Neural cell (in vitro differentiated cells): ENCODE measurements around the gene MYLIP. TPM values are rescaled to one million over a fixed set of nuclear protein-coding genes. Genes with fewer than 3 reads are reported as not detected.

Experiments used
- H2AFZ ChIP-seq: fragments of 200-600, 300-800 bp; sonication (generic), shearing (Covaris generic); 2 replicates; pipeline ENCODE4 v1.6.0; 2014; ENCODE audit warnings: low read depth, mild to moderate bottlenecking, antibody characterized with exemption, low read length, moderate library complexity
- H3F3A ChIP-seq: fragments of 200-600 bp; shearing (Covaris generic); 2 replicates; pipeline ENCODE4 v1.6.1; 2016; ENCODE audit warnings: mild to moderate bottlenecking, moderate library complexity, mixed read lengths, antibody characterized with exemption, low read length; ENCODE audit not compliant: insufficient read depth, poor library complexity, severe bottlenecking
- H3K27ac ChIP-seq: fragments of 200-600, 300-800 bp; sonication (generic), shearing (Covaris generic); 2 replicates; pipeline ENCODE4 v1.5.1; 2014; ENCODE audit warnings: mild to moderate bottlenecking, low read length, moderate library complexity
- H3K27me3 ChIP-seq: fragments of 300-800, 200-600 bp; sonication (generic), shearing (Covaris generic); 2 replicates; pipeline ENCODE4 v1.6.0; 2014; ENCODE audit warnings: mild to moderate bottlenecking, low read depth, low read length, moderate library complexity; ENCODE audit not compliant: insufficient read depth
- H3K36me3 ChIP-seq: fragments of 300-800, 200-600 bp; sonication (generic), shearing (Covaris generic); 2 replicates; pipeline ENCODE4 v1.5.1; 2014; ENCODE audit warnings: mild to moderate bottlenecking, antibody characterized with exemption, low read length, moderate library complexity; ENCODE audit not compliant: insufficient read depth
- H3K4me2 ChIP-seq: fragments of 300-800, 200-600 bp; sonication (generic), shearing (Covaris generic); 2 replicates; pipeline ENCODE4 v1.6.0; 2014; ENCODE audit warnings: mild to moderate bottlenecking, low read length
- H3K4me3 ChIP-seq: fragments of 300-800, 200-600 bp; sonication (generic), shearing (Covaris generic); 2 replicates; pipeline ENCODE4 v1.5.1; 2014; ENCODE audit warnings: mild to moderate bottlenecking, low read length, moderate library complexity
- H3K79me2 ChIP-seq: fragments of 200-600 bp; shearing (Covaris generic); replicated peaks from 2 replicates; pipeline ENCODE4 v1.6.0; 2014; ENCODE audit warnings: mild to moderate bottlenecking, low read length, moderate library complexity; ENCODE audit not compliant: insufficient read depth
- H3K9ac ChIP-seq: fragments of 300-800, 200-600 bp; sonication (generic), shearing (Covaris generic); 2 replicates; pipeline ENCODE4 v1.6.1; 2016; ENCODE audit warnings: mild to moderate bottlenecking, low read length, mixed read lengths
- H3K9me2 ChIP-seq: fragments of 200-600 bp; shearing (Covaris generic); 2 replicates; pipeline ENCODE4 v1.6.1; 2016; ENCODE audit warnings: mild to moderate bottlenecking, low read length, mixed read lengths; ENCODE audit not compliant: insufficient read depth
- H3K9me3 ChIP-seq: fragments of 200-600, 300-800 bp; sonication (generic), shearing (Covaris generic); 2 replicates; pipeline ENCODE4 v1.6.1; 2016; ENCODE audit warnings: mild to moderate bottlenecking, mixed run types, low read length, moderate library complexity, mixed read lengths
- H4K20me1 ChIP-seq: fragments of 200-600 bp; shearing (Covaris generic); 2 replicates; pipeline ENCODE4 v1.6.1; 2016; ENCODE audit warnings: mild to moderate bottlenecking, mixed run types; ENCODE audit not compliant: insufficient read depth
- EP300 ChIP-seq: fragments of 450-650 bp; conservative IDR thresholded peaks from 2 replicates; pipeline ENCODE4 v1.6.1; 2014; ENCODE audit warnings: antibody characterized with exemption, mild to moderate bottlenecking, moderate library complexity; ENCODE audit not compliant: poor library complexity, severe bottlenecking
- EZH2 ChIP-seq: fragments of 200-600, 300-800 bp; shearing (Covaris generic), sonication (generic); IDR thresholded peaks from 2 replicates; pipeline ENCODE4 v1.6.1; 2014; ENCODE audit warnings: antibody characterized with exemption, low read length, borderline replicate concordance, mild to moderate bottlenecking; ENCODE audit not compliant: insufficient read depth, poor library complexity, severe bottlenecking
- MXI1 ChIP-seq: fragments of 450-650 bp; conservative IDR thresholded peaks from 2 replicates; pipeline ENCODE4 v1.6.1; 2014; ENCODE audit warnings: antibody characterized with exemption, mild to moderate bottlenecking; ENCODE audit not compliant: poor library complexity, severe bottlenecking
- POLR2AphosphoS5 ChIP-seq: IDR thresholded peaks from 2 replicates; pipeline ENCODE4 v1.6.1; 2012
- RAD21 ChIP-seq: fragments of 450-650 bp; conservative IDR thresholded peaks from 2 replicates; pipeline ENCODE4 v1.6.1; 2014; ENCODE audit warnings: antibody characterized with exemption, mild to moderate bottlenecking, moderate library complexity
- SMC3 ChIP-seq: fragments of 450-650 bp; conservative IDR thresholded peaks from 2 replicates; pipeline ENCODE4 v1.6.1; 2014; ENCODE audit warnings: antibody characterized with exemption, mild to moderate bottlenecking, moderate library complexity; ENCODE audit not compliant: poor library complexity
- TAF1 ChIP-seq: IDR thresholded peaks from 2 replicates; pipeline ENCODE4 v1.6.1; 2012; ENCODE audit warnings: low read depth
- polyA plus RNA-seq: library from polyadenylated mRNA; depleted of rRNA; stranded (reverse); fragments of >200 nt; gene quantifications from 2 replicates; pipeline ENCODE4 v1.2.3, GENCODE V29; 2014
- TF ChIP-seq, protein P1 (sequence below): fragments of 450-650 bp; IDR thresholded peaks from 2 replicates; pipeline ENCODE4 v1.5.1; 2014; ENCODE audit warnings: antibody characterized with exemption, mild to moderate bottlenecking, moderate library complexity; ENCODE audit not compliant: poor library complexity, severe bottlenecking
- TF ChIP-seq, protein P2 (sequence below): IDR thresholded peaks from 2 replicates; pipeline ENCODE4 v1.6.1; 2012; ENCODE audit warnings: borderline replicate concordance

Gene MYLIP
- polyA plus RNA-seq, 1 donor from 2014 or later = 8.1 TPM

GRCh38 chr6:16102208-16102607, 26.7 kb upstream of the MYLIP start:
- no peaks in the 10 kb centered on the region for H4K20me1 ChIP-seq
- no peak overlapping the region for H3K27ac ChIP-seq
- no peaks in the 10 kb centered on the region for H3K9me2 ChIP-seq
- no peaks in the 10 kb centered on the region for H3K27me3 ChIP-seq
- H3K9ac ChIP-seq = no peak overlapping the region
- TF ChIP-seq, protein P1, sequence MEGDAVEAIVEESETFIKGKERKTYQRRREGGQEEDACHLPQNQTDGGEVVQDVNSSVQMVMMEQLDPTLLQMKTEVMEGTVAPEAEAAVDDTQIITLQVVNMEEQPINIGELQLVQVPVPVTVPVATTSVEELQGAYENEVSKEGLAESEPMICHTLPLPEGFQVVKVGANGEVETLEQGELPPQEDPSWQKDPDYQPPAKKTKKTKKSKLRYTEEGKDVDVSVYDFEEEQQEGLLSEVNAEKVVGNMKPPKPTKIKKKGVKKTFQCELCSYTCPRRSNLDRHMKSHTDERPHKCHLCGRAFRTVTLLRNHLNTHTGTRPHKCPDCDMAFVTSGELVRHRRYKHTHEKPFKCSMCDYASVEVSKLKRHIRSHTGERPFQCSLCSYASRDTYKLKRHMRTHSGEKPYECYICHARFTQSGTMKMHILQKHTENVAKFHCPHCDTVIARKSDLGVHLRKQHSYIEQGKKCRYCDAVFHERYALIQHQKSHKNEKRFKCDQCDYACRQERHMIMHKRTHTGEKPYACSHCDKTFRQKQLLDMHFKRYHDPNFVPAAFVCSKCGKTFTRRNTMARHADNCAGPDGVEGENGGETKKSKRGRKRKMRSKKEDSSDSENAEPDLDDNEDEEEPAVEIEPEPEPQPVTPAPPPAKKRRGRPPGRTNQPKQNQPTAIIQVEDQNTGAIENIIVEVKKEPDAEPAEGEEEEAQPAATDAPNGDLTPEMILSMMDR = no peak
- TF ChIP-seq SMC3 (no peak), TAF1 (no peak), RAD21 (no peak), EP300 (no peak), POLR2AphosphoS5 (no peak), EZH2 (no peak), MXI1 (no peak)
- TF ChIP-seq, protein P2, sequence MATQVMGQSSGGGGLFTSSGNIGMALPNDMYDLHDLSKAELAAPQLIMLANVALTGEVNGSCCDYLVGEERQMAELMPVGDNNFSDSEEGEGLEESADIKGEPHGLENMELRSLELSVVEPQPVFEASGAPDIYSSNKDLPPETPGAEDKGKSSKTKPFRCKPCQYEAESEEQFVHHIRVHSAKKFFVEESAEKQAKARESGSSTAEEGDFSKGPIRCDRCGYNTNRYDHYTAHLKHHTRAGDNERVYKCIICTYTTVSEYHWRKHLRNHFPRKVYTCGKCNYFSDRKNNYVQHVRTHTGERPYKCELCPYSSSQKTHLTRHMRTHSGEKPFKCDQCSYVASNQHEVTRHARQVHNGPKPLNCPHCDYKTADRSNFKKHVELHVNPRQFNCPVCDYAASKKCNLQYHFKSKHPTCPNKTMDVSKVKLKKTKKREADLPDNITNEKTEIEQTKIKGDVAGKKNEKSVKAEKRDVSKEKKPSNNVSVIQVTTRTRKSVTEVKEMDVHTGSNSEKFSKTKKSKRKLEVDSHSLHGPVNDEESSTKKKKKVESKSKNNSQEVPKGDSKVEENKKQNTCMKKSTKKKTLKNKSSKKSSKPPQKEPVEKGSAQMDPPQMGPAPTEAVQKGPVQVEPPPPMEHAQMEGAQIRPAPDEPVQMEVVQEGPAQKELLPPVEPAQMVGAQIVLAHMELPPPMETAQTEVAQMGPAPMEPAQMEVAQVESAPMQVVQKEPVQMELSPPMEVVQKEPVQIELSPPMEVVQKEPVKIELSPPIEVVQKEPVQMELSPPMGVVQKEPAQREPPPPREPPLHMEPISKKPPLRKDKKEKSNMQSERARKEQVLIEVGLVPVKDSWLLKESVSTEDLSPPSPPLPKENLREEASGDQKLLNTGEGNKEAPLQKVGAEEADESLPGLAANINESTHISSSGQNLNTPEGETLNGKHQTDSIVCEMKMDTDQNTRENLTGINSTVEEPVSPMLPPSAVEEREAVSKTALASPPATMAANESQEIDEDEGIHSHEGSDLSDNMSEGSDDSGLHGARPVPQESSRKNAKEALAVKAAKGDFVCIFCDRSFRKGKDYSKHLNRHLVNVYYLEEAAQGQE = no peak
- H3K9me3 ChIP-seq = no peaks in the 10 kb centered on the region
- H3K4me2 ChIP-seq = no peak overlapping the region
- H3F3A ChIP-seq = no peaks in the 10 kb centered on the region
- no peak overlapping the region for H2AFZ ChIP-seq
- H3K79me2 ChIP-seq = no peaks in the 10 kb centered on the region
- no peaks in the 10 kb centered on the region for H3K36me3 ChIP-seq
- no peak overlapping the region for H3K4me3 ChIP-seq

DNA sequence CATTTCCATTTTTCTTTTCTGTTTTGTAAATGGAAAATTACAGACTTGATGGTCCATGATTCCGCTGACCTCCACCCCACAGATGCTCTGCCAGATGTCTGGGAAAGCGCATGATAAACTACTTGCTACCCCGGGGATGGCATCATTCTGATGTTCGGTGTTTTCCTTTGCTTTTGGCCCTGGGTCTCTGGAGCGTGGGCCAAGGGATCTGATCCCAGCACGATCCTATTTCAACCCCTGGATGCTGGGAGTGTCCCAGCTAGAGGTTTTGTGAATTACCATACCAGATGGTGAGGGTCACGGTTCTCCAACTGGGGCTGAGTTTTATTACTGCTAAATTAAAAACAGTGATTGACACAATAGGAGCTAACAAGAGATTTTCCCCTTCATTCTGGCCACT, 25.2 kb upstream of the MYLIP start:
- Histone ChIP-seq H3K9me3 (no peaks in the 10 kb centered on the region), H3K9me2 (no peaks in the 10 kb centered on the region), H3K27ac (no peak overlapping the region), H4K20me1 (no peaks in the 10 kb centered on the region), H3K27me3 (no peaks in the 10 kb centered on the region), H3K79me2 (no peaks in the 10 kb centered on the region), H3F3A (no peaks in the 10 kb centered on the region), H3K36me3 (no peaks in the 10 kb centered on the region), H3K4me3 (no peak overlapping the region), H2AFZ (no peak overlapping the region), H3K9ac (no peak overlapping the region), H3K4me2 (no peak overlapping the region)
- TF ChIP-seq EZH2 (no peak), RAD21 (no peak), TAF1 (no peak), POLR2AphosphoS5 (no peak), EP300 (no peak), MXI1 (no peak), SMC3 (no peak)
- TF ChIP-seq, protein P1 = no peak
- TF ChIP-seq, protein P2 = no peak
